Measurements from ENCODE around the gene BANP.
A peak's percentile ranks its signal among the peaks of the same experiment; 100 is the strongest.
"Not testable (repeated sequence)": the region's sequence is repeated elsewhere in the genome, so short reads cannot be mapped to it uniquely, and the experiment has no call there.

The BANP gene

DNA sequence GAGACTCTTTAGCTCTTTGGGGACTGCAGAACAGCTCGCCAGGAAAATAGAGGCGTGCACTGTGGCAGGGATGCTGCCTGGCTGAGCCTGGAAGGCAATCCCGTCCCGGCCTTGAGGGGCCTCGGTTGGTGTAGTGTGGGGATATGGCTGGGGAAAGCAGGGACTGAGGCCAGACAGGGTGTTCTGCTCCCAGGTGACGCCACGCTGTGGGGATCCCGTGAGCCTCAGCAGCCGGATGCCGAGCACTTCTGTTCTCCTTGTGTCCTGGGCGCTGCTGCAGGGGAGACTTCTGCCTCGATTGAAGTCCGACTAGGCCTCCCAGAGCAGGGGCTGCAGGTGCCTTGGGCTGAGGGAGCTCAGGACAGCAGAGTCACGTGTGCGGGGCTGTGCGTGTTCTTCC, 72.6 kb downstream of the BANP start:
- no peak overlapping the region for H3K4me3 ChIP-seq (ENCODE audit: low read length)
- H3K9ac ChIP-seq (ENCODE audit: low read length): no peak overlapping the region
- no peaks in the 10 kb centered on the region for H3K27me3 ChIP-seq (ENCODE audit: control insufficient read depth, insufficient read depth, low read length)
- H3K9me3 ChIP-seq (ENCODE audit: control insufficient read depth, low read depth, low read length): no peaks in the 10 kb centered on the region
- H3K36me3 ChIP-seq (ENCODE audit: control insufficient read depth, low read depth, low read length): no peaks in the 10 kb centered on the region
- no peak overlapping the region for H3K27ac ChIP-seq (ENCODE audit: low read length)
- peaks cover 7% of the 10 kb centered on the region for H3K4me1 ChIP-seq (ENCODE audit: control insufficient read depth, low read depth, low read length)

DNA sequence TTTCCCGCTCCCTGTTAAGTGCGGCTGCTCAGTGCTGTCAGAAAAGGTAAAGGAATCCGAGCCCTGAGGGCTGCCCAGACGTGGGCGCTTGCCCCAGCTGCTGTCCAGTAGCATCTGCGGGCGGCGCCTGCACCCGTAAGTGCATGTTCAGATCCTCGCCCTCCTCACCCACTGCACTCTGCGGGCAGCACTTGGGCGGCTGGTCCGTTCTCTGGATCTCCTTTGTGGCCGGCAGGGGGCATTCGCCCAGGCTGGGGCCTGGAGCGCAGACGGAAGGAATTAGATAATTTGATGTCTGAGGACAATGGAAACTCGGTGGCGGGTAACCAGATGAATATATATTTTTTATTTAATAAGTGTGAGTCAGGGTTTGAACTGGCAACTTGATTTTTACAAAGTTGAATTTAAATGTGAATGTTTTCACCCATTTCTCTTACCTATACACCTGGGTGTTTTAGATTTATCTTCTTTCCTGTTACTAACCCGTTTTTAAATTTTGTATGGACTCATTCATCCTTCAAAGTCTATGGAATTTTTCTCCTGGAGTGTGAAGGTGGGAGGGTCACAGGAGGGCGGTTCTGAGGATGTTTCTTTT, 73.4 kb downstream of the BANP start:
- not testable (repeated sequence) for H3K4me3 ChIP-seq (ENCODE audit: low read length); H3K4me1 ChIP-seq (ENCODE audit: control insufficient read depth, low read depth, low read length); H3K9me3 ChIP-seq (ENCODE audit: control insufficient read depth, low read depth, low read length); H3K27me3 ChIP-seq (ENCODE audit: control insufficient read depth, insufficient read depth, low read length); H3K27ac ChIP-seq (ENCODE audit: low read length); H3K36me3 ChIP-seq (ENCODE audit: control insufficient read depth, low read depth, low read length)
- H3K9ac ChIP-seq (ENCODE audit: low read length): peak overlapping the region; percentile 17

- peak overlapping the region; percentile 17 for H3K9ac ChIP-seq (ENCODE audit: low read length)
- H3K9me3 ChIP-seq (ENCODE audit: control insufficient read depth, low read depth, low read length); H3K4me1 ChIP-seq (ENCODE audit: control insufficient read depth, low read depth, low read length); H3K27ac ChIP-seq (ENCODE audit: low read length); H3K27me3 ChIP-seq (ENCODE audit: control insufficient read depth, insufficient read depth, low read length); H3K36me3 ChIP-seq (ENCODE audit: control insufficient read depth, low read depth, low read length); H3K4me3 ChIP-seq (ENCODE audit: low read length): not testable (repeated sequence)
Observed at GRCh38 chr16:88025086-88025492, 73.9 kb downstream of the BANP start.

DNA sequence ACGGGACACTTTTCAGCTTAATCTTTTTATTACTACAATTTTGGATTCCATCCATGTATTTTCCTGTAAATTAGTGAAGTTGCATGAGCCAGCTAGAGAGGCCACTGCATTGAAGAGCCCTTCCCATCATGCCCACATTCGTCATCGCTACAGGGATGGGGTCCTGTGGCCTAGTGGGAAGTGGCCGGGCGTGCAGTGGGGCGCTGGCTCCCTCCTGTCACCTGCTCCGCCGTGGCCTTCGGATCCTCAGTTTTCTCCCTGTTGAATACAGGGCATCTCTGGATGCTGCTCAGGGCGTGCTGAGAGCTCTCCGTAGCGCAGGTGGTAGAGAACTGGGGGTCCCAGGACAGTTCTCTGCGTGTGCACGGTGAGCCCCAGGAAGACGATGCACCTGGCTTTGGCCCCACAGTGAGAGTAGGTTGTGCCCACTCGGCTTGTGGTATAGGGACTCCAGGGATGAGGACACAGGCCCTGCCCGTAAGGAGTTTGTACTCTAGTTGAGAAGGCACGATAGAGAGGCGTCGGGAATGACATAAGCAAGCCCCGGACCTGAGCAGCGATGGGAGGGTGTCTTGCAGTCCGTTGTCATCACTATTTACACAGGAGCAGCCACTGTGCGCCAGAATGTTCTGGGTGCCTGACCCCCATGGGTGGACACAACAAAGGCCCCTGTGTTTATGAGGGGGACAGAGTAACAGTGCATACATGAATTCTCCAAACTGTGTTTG, 74.8 kb downstream of the BANP start:
- H3K4me3 ChIP-seq (ENCODE audit: low read length); H3K27ac ChIP-seq (ENCODE audit: low read length); H3K9ac ChIP-seq (ENCODE audit: low read length); H3K9me3 ChIP-seq (ENCODE audit: control insufficient read depth, low read depth, low read length); H3K4me1 ChIP-seq (ENCODE audit: control insufficient read depth, low read depth, low read length); H3K27me3 ChIP-seq (ENCODE audit: control insufficient read depth, insufficient read depth, low read length); H3K36me3 ChIP-seq (ENCODE audit: control insufficient read depth, low read depth, low read length): not testable (repeated sequence)

- Histone ChIP-seq H3K27me3 (ENCODE audit: control insufficient read depth, insufficient read depth, low read length) (no peaks in the 10 kb centered on the region), H3K4me3 (ENCODE audit: low read length) (no peak overlapping the region), H3K27ac (ENCODE audit: low read length) (no peak overlapping the region), H3K36me3 (ENCODE audit: control insufficient read depth, low read depth, low read length) (no peaks in the 10 kb centered on the region), H3K4me1 (ENCODE audit: control insufficient read depth, low read depth, low read length) (peaks cover 7% of the 10 kb centered on the region), H3K9ac (ENCODE audit: low read length) (no peak overlapping the region), H3K9me3 (ENCODE audit: control insufficient read depth, low read depth, low read length) (no peaks in the 10 kb centered on the region)
Observed at GRCh38 chr16:88026964-88027938, 76.0 kb downstream of the BANP start.

GRCh38 chr16:88028177-88028930, 77.1 kb downstream of the BANP start:
- H3K9me3 ChIP-seq (ENCODE audit: control insufficient read depth, low read depth, low read length); H3K4me1 ChIP-seq (ENCODE audit: control insufficient read depth, low read depth, low read length); H3K27me3 ChIP-seq (ENCODE audit: control insufficient read depth, insufficient read depth, low read length); H3K36me3 ChIP-seq (ENCODE audit: control insufficient read depth, low read depth, low read length); H3K27ac ChIP-seq (ENCODE audit: low read length); H3K9ac ChIP-seq (ENCODE audit: low read length); H3K4me3 ChIP-seq (ENCODE audit: low read length): not testable (repeated sequence)

DNA sequence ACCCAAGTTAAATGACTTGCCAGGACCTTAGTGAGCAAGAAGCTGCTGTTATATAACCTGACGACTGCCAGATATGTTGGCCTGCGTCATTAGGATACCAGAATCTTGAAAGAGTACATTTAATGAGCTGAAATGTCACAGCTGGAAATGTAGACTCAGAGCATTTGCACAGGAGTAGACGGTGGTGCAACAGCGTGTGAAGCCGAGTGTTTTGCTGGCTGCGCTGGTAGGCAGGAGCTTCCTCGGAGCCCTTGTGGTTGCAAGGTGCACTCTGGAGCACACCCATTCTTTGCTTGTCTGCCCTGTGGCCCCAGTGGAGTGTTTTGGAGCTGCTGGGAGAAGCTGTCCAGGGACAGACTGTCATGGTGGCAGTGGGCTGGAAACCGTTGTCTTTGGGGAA, 79.3 kb downstream of the BANP start:
- H3K9me3 ChIP-seq (ENCODE audit: control insufficient read depth, low read depth, low read length): no peaks in the 10 kb centered on the region
- H3K27me3 ChIP-seq (ENCODE audit: control insufficient read depth, insufficient read depth, low read length): no peaks in the 10 kb centered on the region
- H3K4me3 ChIP-seq (ENCODE audit: low read length): no peak overlapping the region
- H3K36me3 ChIP-seq (ENCODE audit: control insufficient read depth, low read depth, low read length): peaks cover 3% of the 10 kb centered on the region
- H3K4me1 ChIP-seq (ENCODE audit: control insufficient read depth, low read depth, low read length): no peaks in the 10 kb centered on the region
- no peak overlapping the region for H3K27ac ChIP-seq (ENCODE audit: low read length)
- no peak overlapping the region for H3K9ac ChIP-seq (ENCODE audit: low read length)

DNA sequence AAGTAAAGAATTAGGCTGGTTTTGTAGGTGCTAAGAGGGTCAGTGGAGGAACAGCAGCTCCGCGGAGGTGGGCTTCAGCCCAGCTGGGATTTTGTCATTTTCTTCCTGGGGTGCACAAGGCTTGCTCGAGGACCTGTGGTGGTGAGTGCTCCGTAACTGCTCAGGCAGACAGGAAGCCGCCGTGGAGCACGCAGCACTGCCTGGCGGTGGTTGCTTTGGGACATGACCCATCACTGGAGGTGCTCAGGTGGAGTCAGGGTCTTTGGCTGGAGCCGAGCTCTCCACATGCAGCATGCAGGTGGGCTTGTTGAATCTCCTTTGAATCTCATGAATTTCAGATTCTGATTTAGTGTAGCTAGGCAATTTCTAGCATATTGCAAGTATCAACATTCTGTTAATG, 79.7 kb downstream of the BANP start:
- not testable (repeated sequence) for H3K4me1 ChIP-seq (ENCODE audit: control insufficient read depth, low read depth, low read length); H3K27me3 ChIP-seq (ENCODE audit: control insufficient read depth, insufficient read depth, low read length); H3K36me3 ChIP-seq (ENCODE audit: control insufficient read depth, low read depth, low read length)

GRCh38 chr16:88033003-88033740, 81.9 kb downstream of the BANP start:
- H3K9ac ChIP-seq (ENCODE audit: low read length); H3K27ac ChIP-seq (ENCODE audit: low read length); H3K36me3 ChIP-seq (ENCODE audit: control insufficient read depth, low read depth, low read length); H3K4me3 ChIP-seq (ENCODE audit: low read length); H3K27me3 ChIP-seq (ENCODE audit: control insufficient read depth, insufficient read depth, low read length); H3K4me1 ChIP-seq (ENCODE audit: control insufficient read depth, low read depth, low read length); H3K9me3 ChIP-seq (ENCODE audit: control insufficient read depth, low read depth, low read length): not testable (repeated sequence)

More for the DNA sequence above, 79.7 kb downstream of the BANP start:
- H3K27ac ChIP-seq (ENCODE audit: low read length); H3K9ac ChIP-seq (ENCODE audit: low read length); H3K9me3 ChIP-seq (ENCODE audit: control insufficient read depth, low read depth, low read length); H3K4me3 ChIP-seq (ENCODE audit: low read length): not testable (repeated sequence)

DNA sequence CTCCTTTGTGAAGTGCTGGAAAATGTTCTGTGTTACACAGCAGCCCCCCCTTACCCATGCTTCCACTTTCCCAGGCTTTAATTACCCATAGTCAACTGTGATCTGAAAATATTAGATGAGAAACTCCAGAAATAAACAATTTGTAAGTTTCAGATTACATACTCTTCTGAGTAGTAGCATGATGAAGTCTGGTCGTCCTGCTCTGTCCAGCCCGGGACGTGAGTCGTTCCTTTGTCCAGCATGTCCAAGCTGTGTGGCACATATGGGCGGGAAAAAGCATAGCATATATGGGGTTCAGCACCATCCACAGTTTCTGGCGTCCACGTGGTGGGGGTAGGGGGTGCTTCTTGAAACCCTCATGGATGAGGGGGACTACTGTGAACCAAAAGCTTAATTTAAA, 83.5 kb downstream of the BANP start:
- H3K36me3 ChIP-seq (ENCODE audit: control insufficient read depth, low read depth, low read length): peaks cover 3% of the 10 kb centered on the region
- H3K9ac ChIP-seq (ENCODE audit: low read length): no peak overlapping the region

GRCh38 chr16:88035292-88035691, 84.1 kb downstream of the BANP start:
- Histone ChIP-seq H3K36me3 (ENCODE audit: control insufficient read depth, low read depth, low read length) (peaks cover 3% of the 10 kb centered on the region), H3K27ac (ENCODE audit: low read length) (no peak overlapping the region), H3K4me3 (ENCODE audit: low read length) (no peak overlapping the region), H3K9ac (ENCODE audit: low read length) (no peak overlapping the region), H3K4me1 (ENCODE audit: control insufficient read depth, low read depth, low read length) (peaks cover 3% of the 10 kb centered on the region), H3K9me3 (ENCODE audit: control insufficient read depth, low read depth, low read length) (no peaks in the 10 kb centered on the region), H3K27me3 (ENCODE audit: control insufficient read depth, insufficient read depth, low read length) (no peaks in the 10 kb centered on the region)

More for the DNA sequence above, 83.5 kb downstream of the BANP start:
- H3K4me1 ChIP-seq (ENCODE audit: control insufficient read depth, low read depth, low read length): peaks cover 3% of the 10 kb centered on the region
- no peak overlapping the region for H3K27ac ChIP-seq (ENCODE audit: low read length)
- no peaks in the 10 kb centered on the region for H3K27me3 ChIP-seq (ENCODE audit: control insufficient read depth, insufficient read depth, low read length)
- no peak overlapping the region for H3K4me3 ChIP-seq (ENCODE audit: low read length)
- no peaks in the 10 kb centered on the region for H3K9me3 ChIP-seq (ENCODE audit: control insufficient read depth, low read depth, low read length)
